Ectodermal cell (in vitro differentiated cells): ENCODE measurements around the gene RPL38.

Experiments
- H3K27ac ChIP-seq: 2 replicates; pipeline ENCODE4 v1.7.0; 2013; ENCODE audit warnings: mild to moderate bottlenecking, low read depth, low read length; ENCODE audit not compliant: insufficient read depth, poor library complexity, severe bottlenecking
- H3K27me3 ChIP-seq: 2 replicates; pipeline ENCODE4 v1.7.0; 2013; ENCODE audit warnings: mild to moderate bottlenecking, low read length; ENCODE audit not compliant: insufficient read depth, control insufficient read depth, poor library complexity, severe bottlenecking
- H3K36me3 ChIP-seq: one replicate; pipeline ENCODE4 v1.7.0; 2013; ENCODE audit warnings: low read length; ENCODE audit not compliant: control insufficient read depth, insufficient read depth
- H3K4me1 ChIP-seq: one replicate; pipeline ENCODE4 v1.7.0; 2013; ENCODE audit warnings: low read length; ENCODE audit not compliant: control insufficient read depth, insufficient read depth
- H3K4me3 ChIP-seq: 2 replicates; pipeline ENCODE4 v1.7.0; 2013; ENCODE audit warnings: low read depth, low read length, control low read depth; ENCODE audit not compliant: insufficient read depth
- H3K9me3 ChIP-seq: 2 replicates; pipeline ENCODE4 v1.7.0; 2013; ENCODE audit warnings: mild to moderate bottlenecking, low read length, moderate library complexity; ENCODE audit not compliant: control insufficient read depth
- WGBS, 2 experiments: methylation state at CpG; one replicate each; pipeline ENCODE4 v1.1.7; 2013; ENCODE audit warnings: missing lambda C conversion rate in 2 of 2; 5-methylcytosine and 5-hydroxymethylcytosine counted together

The RPL38 gene

GRCh38 chr17:74215342-74215727 lies 11.9 kb downstream of the RPL38 start:
- H3K4me3 ChIP-seq, result no peak overlapping the region
- H3K9me3 ChIP-seq, result no peaks in the 10 kb centered on the region
- WGBS, 2 experiments, result 92 to 93% methylated on average over 6 of the region's 6 CpGs
- no peak overlapping the region for H3K27ac ChIP-seq
- H3K4me1 ChIP-seq, result peaks cover 22% of the 10 kb centered on the region
- H3K27me3 ChIP-seq, result peaks cover 40% of the 10 kb centered on the region
- H3K36me3 ChIP-seq, result no peaks in the 10 kb centered on the region

- 91 to 96% methylated on average over 5 of the region's 5 CpGs for WGBS, 2 experiments
- H3K4me1 ChIP-seq, result peaks cover 11% of the 10 kb centered on the region
- H3K27ac ChIP-seq, result no peak overlapping the region
- H3K36me3 ChIP-seq, result no peaks in the 10 kb centered on the region
- H3K9me3 ChIP-seq, result no peaks in the 10 kb centered on the region
- H3K27me3 ChIP-seq, result peaks cover 40% of the 10 kb centered on the region
- H3K4me3 ChIP-seq, result no peak overlapping the region
Observed at GRCh38 chr17:74216505-74216904, 13.0 kb downstream of the RPL38 start.

- WGBS, 2 experiments, result 89 to 91% methylated on average over 13 of the region's 13 CpGs
- Histone ChIP-seq H3K36me3 (no peaks in the 10 kb centered on the region), H3K9me3 (no peaks in the 10 kb centered on the region), H3K4me3 (no peak overlapping the region), H3K27me3 (peaks cover 33% of the 10 kb centered on the region), H3K27ac (no peak overlapping the region), H3K4me1 (peaks cover 4% of the 10 kb centered on the region)
Observed at GRCh38 chr17:74217037-74217730, 13.7 kb downstream of the RPL38 start.

GRCh38 chr17:74217888-74218287 lies 14.4 kb downstream of the RPL38 start:
- Histone ChIP-seq H3K9me3 (no peaks in the 10 kb centered on the region), H3K36me3 (no peaks in the 10 kb centered on the region), H3K27ac (no peak overlapping the region), H3K4me3 (no peak overlapping the region), H3K4me1 (no peaks in the 10 kb centered on the region), H3K27me3 (peaks cover 26% of the 10 kb centered on the region)
- WGBS, 2 experiments, result 83 to 86% methylated on average over 2 of the region's 2 CpGs

GRCh38 chr17:74218436-74218835 lies 15.0 kb downstream of the RPL38 start:
- Histone ChIP-seq H3K27ac (no peak overlapping the region), H3K27me3 (peaks cover 21% of the 10 kb centered on the region), H3K4me1 (no peaks in the 10 kb centered on the region), H3K9me3 (no peaks in the 10 kb centered on the region), H3K36me3 (no peaks in the 10 kb centered on the region), H3K4me3 (no peak overlapping the region)
- 94 to 96% methylated on average over 8 of the region's 8 CpGs for WGBS, 2 experiments

GRCh38 chr17:74219576-74220133 lies 16.2 kb downstream of the RPL38 start:
- Histone ChIP-seq H3K4me1 (no peaks in the 10 kb centered on the region), H3K36me3 (no peaks in the 10 kb centered on the region)
- WGBS, 2 experiments, result 89 to 91% methylated on average over 3 of the region's 3 CpGs

GRCh38 chr17:74220219-74220618 lies 16.7 kb downstream of the RPL38 start:
- Histone ChIP-seq H3K4me1 (no peaks in the 10 kb centered on the region), H3K4me3 (no peak overlapping the region), H3K27ac (no peak overlapping the region), H3K36me3 (no peaks in the 10 kb centered on the region), H3K27me3 (peaks cover 3% of the 10 kb centered on the region), H3K9me3 (no peaks in the 10 kb centered on the region)
- 80 to 90% methylated on average over 2 of the region's 2 CpGs for WGBS, 2 experiments

More at GRCh38 chr17:74219576-74220133, 16.2 kb downstream of the RPL38 start:
- no peak overlapping the region for H3K4me3 ChIP-seq
- H3K9me3 ChIP-seq, result no peaks in the 10 kb centered on the region
- H3K27me3 ChIP-seq, result peaks cover 8% of the 10 kb centered on the region
- no peak overlapping the region for H3K27ac ChIP-seq

GRCh38 chr17:74220946-74221818 lies 17.7 kb downstream of the RPL38 start:
- Histone ChIP-seq H3K27me3 (no peaks in the 10 kb centered on the region), H3K9me3 (no peaks in the 10 kb centered on the region), H3K4me1 (no peaks in the 10 kb centered on the region), H3K36me3 (no peaks in the 10 kb centered on the region), H3K27ac (no peak overlapping the region), H3K4me3 (no peak overlapping the region)
- 93 to 95% methylated on average over 16 of the region's 16 CpGs for WGBS, 2 experiments

GRCh38 chr17:74222399-74222798 lies 18.9 kb downstream of the RPL38 start:
- H3K4me3 ChIP-seq, result no peak overlapping the region
- 94 to 95% methylated on average over 13 of the region's 13 CpGs for WGBS, 2 experiments

GRCh38 chr17:74223901-74224300 lies 20.4 kb downstream of the RPL38 start:
- Histone ChIP-seq H3K4me3 (no peak overlapping the region), H3K4me1 (no peaks in the 10 kb centered on the region), H3K27ac (no peak overlapping the region), H3K9me3 (no peaks in the 10 kb centered on the region), H3K27me3 (no peaks in the 10 kb centered on the region), H3K36me3 (no peaks in the 10 kb centered on the region)
- WGBS, 2 experiments, result 94% methylated on average over 14 of the region's 14 CpGs

More at GRCh38 chr17:74222399-74222798, 18.9 kb downstream of the RPL38 start:
- no peaks in the 10 kb centered on the region for H3K27me3 ChIP-seq
- no peak overlapping the region for H3K27ac ChIP-seq
- no peaks in the 10 kb centered on the region for H3K9me3 ChIP-seq
- no peaks in the 10 kb centered on the region for H3K4me1 ChIP-seq
- no peaks in the 10 kb centered on the region for H3K36me3 ChIP-seq
